Thymus (tissue), 11 donors: Measurements from ENCODE around the gene CRKL. TPM values are rescaled to one million over a fixed set of nuclear protein-coding genes. Genes with fewer than 3 reads are reported as not detected.

Source experiments
- DNase-seq, 9 donors: peaks; one replicate each; pipeline ENCODE4 v3.0.0-alpha.2; 2013; ENCODE audit warnings: low spot score in 9 of 9, low read depth in 6 of 9, missing footprints in 1 of 9
- H3K27ac ChIP-seq, 2 donors: one replicate each; pipeline ENCODE4 v1.5.1; 2013; ENCODE audit warnings: control low read depth in 1 of 2, low read depth in 1 of 2, low read length in 1 of 2, mild to moderate bottlenecking in 1 of 2, moderate library complexity in 1 of 2
- H3K27me3 ChIP-seq, 2 donors: one replicate each; pipeline ENCODE4 v1.5.1; 2013; ENCODE audit warnings: low read length in 1 of 2; ENCODE audit not compliant: control insufficient read depth in 2 of 2, insufficient read depth in 1 of 2
- H3K36me3 ChIP-seq, 2 donors: one replicate each; pipeline ENCODE4 v1.5.1; 2013; ENCODE audit warnings: low read length in 1 of 2, mild to moderate bottlenecking in 1 of 2, moderate library complexity in 1 of 2; ENCODE audit not compliant: control insufficient read depth in 2 of 2, insufficient read depth in 2 of 2
- H3K4me1 ChIP-seq, 2 donors: one replicate each; pipeline ENCODE4 v1.5.1; 2013; ENCODE audit warnings: low read length in 2 of 2; ENCODE audit not compliant: control insufficient read depth in 2 of 2, insufficient read depth in 2 of 2
- H3K4me3 ChIP-seq, 2 donors: one replicate each; pipeline ENCODE4 v1.5.1; 2013; ENCODE audit warnings: low read length in 2 of 2, control low read depth in 1 of 2, mild to moderate bottlenecking in 1 of 2
- H3K9me3 ChIP-seq, 2 donors: one replicate each; pipeline ENCODE4 v1.5.1; 2013; ENCODE audit warnings: low read length in 1 of 2, mild to moderate bottlenecking in 1 of 2; ENCODE audit not compliant: control insufficient read depth in 2 of 2, insufficient read depth in 1 of 2
- WGBS: extraction: QIAGEN DNeasy Blood & Tissue Kit; methylation state at CpG from one replicate; pipeline ENCODE4 v1.1.7; 2013; 5-methylcytosine and 5-hydroxymethylcytosine counted together
- polyA plus RNA-seq: library from polyadenylated mRNA; stranded (reverse); fragments of 200-250 nt; gene quantifications from one replicate; pipeline ENCODE4 v1.2.3, GENCODE V29; 2013
- total RNA-seq: library from RNA; stranded (reverse); fragments of 120-200 nt; gene quantifications from one replicate; pipeline ENCODE4 v1.2.4, GENCODE V29; 2013
- donor health status: healthy.

CRKL gene
- total and polyA plus RNA-seq, 2 donors, result 21.9 to 30.7 TPM

GRCh38 chr22:20953342-20953608 lies 36.1 kb downstream of the CRKL start:
- peaks cover 24 to 29% of the 10 kb centered on the region in 2 donors for H3K27me3 ChIP-seq
- no peak overlapping the region for H3K4me3 ChIP-seq
- no peak overlapping the region for H3K27ac ChIP-seq
- no peak for DNase-seq
- WGBS, result 95% methylated on average over 3 of the region's 3 CpGs
- H3K4me1 ChIP-seq, result peaks cover 0 to 18% of the 10 kb centered on the region in 2 donors
- H3K36me3 ChIP-seq, result peaks cover 50 to 52% of the 10 kb centered on the region in 2 donors
- peaks cover 1 to 5% of the 10 kb centered on the region in 2 donors for H3K9me3 ChIP-seq

GRCh38 chr22:20953668-20954500 lies 36.7 kb downstream of the CRKL start:
- 97% methylated on average over 8 of the region's 8 CpGs for WGBS
- Histone ChIP-seq H3K4me3 (no peak overlapping the region), H3K27me3 (peaks cover 28 to 35% of the 10 kb centered on the region in 2 donors), H3K27ac (no peak overlapping the region), H3K36me3 (peaks cover 50% of the 10 kb centered on the region in 2 donors), H3K9me3 (peaks cover 1 to 5% of the 10 kb centered on the region in 2 donors), H3K4me1 (peaks cover 0 to 17% of the 10 kb centered on the region in 2 donors)
- DNase-seq, result no peak

- no peak for DNase-seq
- H3K27ac ChIP-seq, result no peak overlapping the region
- H3K4me1 ChIP-seq, result peaks cover 0 to 6% of the 10 kb centered on the region in 2 donors
- no peak overlapping the region for H3K4me3 ChIP-seq
- H3K36me3 ChIP-seq, result peaks cover 35 to 36% of the 10 kb centered on the region in 2 donors
- peaks cover 1 to 5% of the 10 kb centered on the region in 2 donors for H3K9me3 ChIP-seq
- WGBS, result 92% methylated on average over 7 of the region's 7 CpGs
- H3K27me3 ChIP-seq, result peaks cover 28 to 49% of the 10 kb centered on the region in 2 donors
These were observed 38.3 kb downstream of the CRKL start for GRCh38 chr22:20955548-20955947.

GRCh38 chr22:20956258-20957101 lies 39.3 kb downstream of the CRKL start:
- DNase-seq, result no peak
- H3K4me3 ChIP-seq, result peak overlapping the region; percentile 20 to 26
- WGBS, result 61% methylated on average over 27 of the region's 27 CpGs
- H3K27me3 ChIP-seq, result peaks cover 28 to 51% of the 10 kb centered on the region in 2 donors
- peaks cover 25 to 26% of the 10 kb centered on the region in 2 donors for H3K36me3 ChIP-seq
- H3K4me1 ChIP-seq, result peaks cover 0 to 6% of the 10 kb centered on the region in 2 donors
- H3K27ac ChIP-seq, result no peak overlapping the region
- peaks cover 1 to 5% of the 10 kb centered on the region in 2 donors for H3K9me3 ChIP-seq

- no peak overlapping the region for H3K27ac ChIP-seq
These were observed 40.0 kb downstream of the CRKL start for GRCh38 chr22:20957102-20957682.

GRCh38 chr22:20957683-20958431 lies 40.6 kb downstream of the CRKL start:
- Histone ChIP-seq H3K9me3 (peaks cover 1 to 5% of the 10 kb centered on the region in 2 donors), H3K4me3 (peak overlapping the region; percentile 20 to 26), H3K36me3 (peaks cover 12 to 13% of the 10 kb centered on the region in 2 donors), H3K27me3 (peaks cover 28 to 56% of the 10 kb centered on the region in 2 donors), H3K27ac (no peak overlapping the region), H3K4me1 (peaks cover 0 to 6% of the 10 kb centered on the region in 2 donors)
- no peak for DNase-seq
- WGBS, result 6% methylated on average over 32 of the region's 32 CpGs

More at GRCh38 chr22:20957102-20957682, 40.0 kb downstream of the CRKL start:
- Histone ChIP-seq H3K9me3 (peaks cover 1 to 5% of the 10 kb centered on the region in 2 donors), H3K4me3 (peak overlapping the region; percentile 20 to 26), H3K36me3 (peaks cover 18 to 19% of the 10 kb centered on the region in 2 donors), H3K27me3 (peaks cover 28 to 51% of the 10 kb centered on the region in 2 donors), H3K4me1 (peaks cover 0 to 6% of the 10 kb centered on the region in 2 donors)
- WGBS, result 2% methylated on average over 59 of the region's 59 CpGs
- no peak for DNase-seq

GRCh38 chr22:20959578-20960461 lies 42.6 kb downstream of the CRKL start:
- Histone ChIP-seq H3K36me3 (peaks cover 0 to 3% of the 10 kb centered on the region in 2 donors), H3K9me3 (peaks cover 1 to 5% of the 10 kb centered on the region in 2 donors), H3K4me1 (peaks cover 0 to 7% of the 10 kb centered on the region in 2 donors), H3K27ac (no peak overlapping the region), H3K4me3 (no peak overlapping the region), H3K27me3 (peaks cover 36 to 76% of the 10 kb centered on the region in 2 donors)
- DNase-seq, result no peak
- 98% methylated on average over 20 of the region's 20 CpGs for WGBS

GRCh38 chr22:20960609-20961008 lies 43.4 kb downstream of the CRKL start:
- DNase-seq, result no peak
- no peak overlapping the region for H3K4me3 ChIP-seq
- H3K4me1 ChIP-seq, result peaks cover 0 to 10% of the 10 kb centered on the region in 2 donors
- 96% methylated on average over 4 of the region's 4 CpGs for WGBS
- H3K9me3 ChIP-seq, result peaks cover 1 to 5% of the 10 kb centered on the region in 2 donors
- H3K27ac ChIP-seq, result no peak overlapping the region
- H3K27me3 ChIP-seq, result peaks cover 41 to 80% of the 10 kb centered on the region in 2 donors
- H3K36me3 ChIP-seq, result peaks cover 0 to under 1% of the 10 kb centered on the region in 2 donors
